GM13977 (cell line): ENCODE results near the gene ARR3.
"Not testable (repeated sequence)": the region's sequence is repeated elsewhere in the genome, so short reads cannot be mapped to it uniquely, and the experiment has no call there.

Experiments used
- DNase-seq: peaks from one replicate; pipeline ENCODE4 v3.0.0; 2012; ENCODE audit warnings: low spot score
- CTCF ChIP-seq: IDR thresholded peaks from 2 replicates; pipeline ENCODE4 v1.5.1; 2012; ENCODE audit warnings: mild to moderate bottlenecking, control low read depth; ENCODE audit not compliant: insufficient read depth; ENCODE audit errors: extremely low read depth, missing control alignments
- in situ Hi-C: fragments of 300-500 bp; cut with MboI; formaldehyde crosslinking; loops from one replicate; pipeline ENCODE4 v1.12.0; 2022; ENCODE audit warnings: low sequenced_read_pairs, low pct_unique_long_range_greater_than_20kb, mixed read lengths, inconsistent platforms; ENCODE audit not compliant: unreplicated experiment

ARR3 gene

GRCh38 chrX:70240751-70241150, 27.4 kb upstream of the ARR3 start:
- no peak for DNase-seq
- in situ Hi-C loops = no loop called here
- no peak for TF ChIP-seq CTCF

DNA sequence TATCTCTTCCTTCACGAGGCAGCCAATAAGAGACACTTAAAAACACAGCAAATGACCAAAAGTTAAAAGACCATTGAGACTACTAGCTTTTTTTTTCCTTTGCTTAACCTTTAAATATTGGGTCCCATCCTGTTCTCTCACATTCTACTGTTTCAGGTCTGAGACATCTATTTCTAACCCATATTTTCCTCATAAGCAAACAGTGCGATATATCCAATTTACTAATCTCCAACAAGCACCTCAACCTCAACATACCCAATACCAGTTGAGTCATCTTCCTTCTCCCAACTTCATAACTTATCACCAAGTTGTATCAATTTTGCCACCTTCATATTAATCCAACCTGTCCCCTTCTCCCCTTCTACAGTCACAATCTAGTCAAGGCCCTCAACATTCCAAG, 26.6 kb upstream of the ARR3 start:
- in situ Hi-C loops = no loop called here
- DNase-seq = no peak

DNA sequence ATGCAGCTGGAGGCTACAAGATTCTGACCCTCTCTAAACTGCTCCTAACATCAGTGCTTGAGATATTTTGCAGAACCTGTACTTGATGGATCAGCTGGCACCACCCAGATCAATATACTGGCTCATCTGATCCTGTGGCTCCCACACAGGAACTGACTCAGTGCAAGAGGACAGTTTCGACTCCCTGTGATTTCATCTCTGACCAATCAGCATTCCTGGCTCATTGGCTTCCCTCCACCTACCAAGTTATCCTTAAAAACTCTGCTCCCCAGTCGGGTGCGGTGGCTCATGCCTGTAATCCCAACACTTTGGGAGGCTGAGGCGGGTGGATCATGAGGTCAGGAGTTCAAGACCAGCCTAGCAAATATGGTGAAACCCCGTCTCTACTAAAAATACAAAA, 24.5 kb upstream of the ARR3 start:
- in situ Hi-C loops = not testable (repeated sequence)

More for the DNA sequence above, 26.6 kb upstream of the ARR3 start:
- no peak for TF ChIP-seq CTCF

GRCh38 chrX:70244881-70245280, 23.3 kb upstream of the ARR3 start:
- no peak for TF ChIP-seq CTCF
- no peak for DNase-seq
- in situ Hi-C loops = no loop called here

More for the DNA sequence above, 24.5 kb upstream of the ARR3 start:
- not testable (repeated sequence) for DNase-seq

DNA sequence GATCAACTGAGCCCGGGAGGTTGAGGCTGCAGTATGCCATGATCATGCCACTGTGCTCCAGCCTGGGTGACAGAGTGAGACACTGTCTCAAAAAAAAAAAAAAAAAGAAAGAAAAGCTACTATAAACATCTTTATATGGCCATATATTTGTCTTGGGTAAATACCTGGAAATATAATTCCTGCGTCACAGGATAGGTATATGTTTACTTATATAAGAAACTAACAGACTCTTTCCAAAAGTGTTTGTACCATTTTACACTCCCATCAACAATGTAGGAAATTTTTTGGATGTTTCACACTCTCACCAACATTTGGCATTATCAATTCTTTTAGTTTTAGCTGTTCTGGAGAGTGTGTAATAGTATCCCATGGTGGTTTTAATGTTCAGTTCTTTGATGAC, 20.9 kb upstream of the ARR3 start:
- in situ Hi-C loops = no loop called here
- TF ChIP-seq CTCF = no peak
- DNase-seq = no peak

- no peak for DNase-seq
- in situ Hi-C loops = no loop called here
- TF ChIP-seq CTCF = no peak
Measured at GRCh38 chrX:70252491-70252890, 15.6 kb upstream of the ARR3 start.

GRCh38 chrX:70253377-70254062, 14.6 kb upstream of the ARR3 start:
- in situ Hi-C loops = no loop called here
- DNase-seq = no peak
- TF ChIP-seq CTCF = no peak
